Transverse colon (tissue), 4 donors: ENCODE measurements around the gene CEBPE. TPM values are rescaled to one million over a fixed set of nuclear protein-coding genes. Genes with fewer than 3 reads are reported as not detected.

Experiments used
- DNase-seq: peaks from one replicate; pipeline ENCODE4 v3.0.0-alpha.2; 2019
- H3K27ac ChIP-seq, 4 donors: fragments of 200-600 bp; sonication (generic); 2 replicates each; pipeline ENCODE4 v1.5.1; 2016 to 2018; ENCODE audit warnings: inconsistent platforms in 4 of 4
- H3K27me3 ChIP-seq: fragments of 200-600 bp; sonication (generic); 2 replicates; pipeline ENCODE4 v1.5.1; 2017; ENCODE audit warnings: inconsistent platforms
- H3K36me3 ChIP-seq, 4 donors: fragments of 200-600 bp; sonication (generic); 2 replicates each; pipeline ENCODE4 v1.5.1; 2017 to 2019; ENCODE audit warnings: inconsistent platforms in 4 of 4
- H3K4me1 ChIP-seq, 4 donors: fragments of 200-600 bp; sonication (generic); 2 replicates each; pipeline ENCODE4 v1.5.1; 2017 to 2020; ENCODE audit warnings: inconsistent platforms in 4 of 4
- H3K4me3 ChIP-seq, 4 donors: fragments of 200-600 bp; sonication (generic); 1 replicate in 1 of 4; 2 replicates in 3 of 4; pipeline versions ENCODE4 v1.5.1 to v1.6.1; 2017 to 2019; ENCODE audit warnings: inconsistent platforms in 4 of 4
- H3K9me3 ChIP-seq, 2 donors: fragments of 200-600 bp; sonication (generic); 2 replicates each; pipeline ENCODE4 v1.5.1; 2017 to 2019; ENCODE audit warnings: inconsistent platforms in 2 of 2
- CTCF ChIP-seq, 5 experiments: fragments of 200-600 bp in 3 of 5; fragments of 450-650 bp in 2 of 5; sonication (generic) in 3 of 5; IDR thresholded peaks; 1 replicate in 2 of 5; 2 replicates in 3 of 5; pipeline ENCODE4 v1.5.1; 2016 to 2017; ENCODE audit warnings: antibody characterized with exemption in 5 of 5, inconsistent platforms in 3 of 5, mild to moderate bottlenecking in 2 of 5, moderate library complexity in 1 of 5
- EP300 ChIP-seq: sonication (generic); formaldehyde crosslinking; IDR thresholded peaks from one replicate; pipeline ENCODE4 v1.6.1; 2017; ENCODE audit warnings: antibody characterized with exemption, low read depth
- POLR2A ChIP-seq: fragments of 450-650 bp; IDR thresholded peaks from one replicate; pipeline ENCODE4 v1.6.1; 2016; ENCODE audit warnings: antibody characterized with exemption, mild to moderate bottlenecking, moderate library complexity
- POLR2AphosphoS5 ChIP-seq, 3 donors: sonication (generic); formaldehyde crosslinking; IDR thresholded peaks; one replicate each; pipeline ENCODE4 v1.6.1; 2016; ENCODE audit warnings: antibody characterized with exemption in 3 of 3
- WGBS, 2 donors: methylation state at CpG; one replicate each; pipeline ENCODE4 v1.1.5; 2018; ENCODE audit warnings: low coverage in 1 of 2; 5-methylcytosine and 5-hydroxymethylcytosine counted together
- in situ Hi-C, 4 donors: fragments of 200-750 bp; cut with MboI; loops; one replicate each; pipeline versions ENCODE4 v1.15.0 to v1.15.1; 2017; ENCODE audit warnings: low sequenced_read_pairs in 3 of 4, low pct_ligation_motif_present in 1 of 4, low pct_unique_long_range_greater_than_20kb in 1 of 4
- intact Hi-C: fragments of 100-400 bp; cut with DNase I; formaldehyde crosslinking; loops from one replicate; pipeline ENCODE4 v1.15.1; 2023; ENCODE audit warnings: low total_unique reads
- total RNA-seq, 4 donors: library from RNA; depleted of rRNA; stranded (reverse); fragments of >200 nt; gene quantifications; one replicate each; pipeline ENCODE4 v1.1.0, GENCODE V29; 2016

CEBPE gene
- total RNA-seq, 4 donors from 2014 or later: not detected

- peaks cover 0 to 5% (median 0%) of the 10 kb centered on the region in 4 donors for H3K4me1 ChIP-seq
- in situ Hi-C loops: loop anchor here in 3 of 4 donors (25.0 kb wide), 1 partner anchor 172 kb away; the partner anchor contains the start of gene HOMEZ (in 3 of the 3)
- H3K27me3 ChIP-seq: peaks cover 29% of the 10 kb centered on the region
- 62% methylated on average over 10 of the region's 10 CpGs; no CpG with 5 or more reads in 1 of the 2 donors for WGBS, 2 donors
- TF ChIP-seq EP300 (no peak), POLR2AphosphoS5 (IDR thresholded peaks at IDR 0.05) (no peak), CTCF (IDR thresholded peaks at IDR 0.05) (no peak), POLR2A (no peak)
- no peak overlapping the region for H3K27ac ChIP-seq
- no peaks in the 10 kb centered on the region for H3K9me3 ChIP-seq
- no peak for DNase-seq
- no peak overlapping the region for H3K4me3 ChIP-seq
- no peaks in the 10 kb centered on the region for H3K36me3 ChIP-seq
- intact Hi-C loops: no loop called here
Measured at GRCh38 chr14:23115039-23115731, 3.9 kb downstream of the CEBPE start.

- DNase-seq: no peak
- TF ChIP-seq POLR2A (no peak), EP300 (no peak), CTCF (IDR thresholded peaks at IDR 0.05) (no peak), POLR2AphosphoS5 (IDR thresholded peaks at IDR 0.05) (no peak)
- peaks cover 0 to 2% (median 0%) of the 10 kb centered on the region in 4 donors for H3K4me1 ChIP-seq
- H3K36me3 ChIP-seq: no peaks in the 10 kb centered on the region
- intact Hi-C loops: no loop called here
- no peaks in the 10 kb centered on the region for H3K9me3 ChIP-seq
- H3K27me3 ChIP-seq: peaks cover 29% of the 10 kb centered on the region
- no peak overlapping the region for H3K4me3 ChIP-seq
- WGBS, 2 donors: 40 to 77% methylated on average over 1 to 4 of the region's 4 CpGs
- in situ Hi-C loops: loop anchor here in 3 of 4 donors (25.0 kb wide), 1 partner anchor 173 kb away; the partner anchor contains the start of gene HOMEZ (in 3 of the 3)
- H3K27ac ChIP-seq: no peak overlapping the region
Measured at GRCh38 chr14:23114669-23115038, 4.4 kb downstream of the CEBPE start.

GRCh38 chr14:23114120-23114458, 5.0 kb downstream of the CEBPE start:
- in situ Hi-C loops (loop anchor here in 3 of 4 donors (25.0 kb wide), 1 partner anchor 173 kb away; the partner anchor contains the start of gene HOMEZ (in 3 of the 3)), intact Hi-C loops (no loop called here)
- Histone ChIP-seq H3K27me3 (peaks cover 29% of the 10 kb centered on the region), H3K36me3 (no peaks in the 10 kb centered on the region), H3K9me3 (no peaks in the 10 kb centered on the region), H3K4me3 (no peak overlapping the region), H3K4me1 (no peaks in the 10 kb centered on the region), H3K27ac (no peak overlapping the region)
- DNase-seq: no peak
- 82% methylated on average over 5 of the region's 5 CpGs; no CpG with 5 or more reads in 1 of the 2 donors for WGBS, 2 donors
- TF ChIP-seq EP300 (no peak), CTCF (IDR thresholded peaks at IDR 0.05) (no peak), POLR2A (no peak), POLR2AphosphoS5 (IDR thresholded peaks at IDR 0.05) (no peak)

GRCh38 chr14:23113431-23114119, 5.5 kb downstream of the CEBPE start:
- 68% methylated on average over 7 of the region's 10 CpGs; no CpG with 5 or more reads in 1 of the 2 donors for WGBS, 2 donors

More at GRCh38 chr14:23113431-23114119, 5.5 kb downstream of the CEBPE start:
- intact Hi-C loops: no loop called here
- in situ Hi-C loops: loop anchor here in 3 of 4 donors (25.0 kb wide), 1 partner anchor 174 kb away; the partner anchor contains the start of gene HOMEZ (in 3 of the 3)
- Histone ChIP-seq H3K27ac (no peak overlapping the region), H3K4me3 (no peak overlapping the region), H3K9me3 (no peaks in the 10 kb centered on the region), H3K36me3 (no peaks in the 10 kb centered on the region), H3K4me1 (no peaks in the 10 kb centered on the region), H3K27me3 (peaks cover 29% of the 10 kb centered on the region)
- TF ChIP-seq POLR2A (no peak), POLR2AphosphoS5 (IDR thresholded peaks at IDR 0.05) (no peak), CTCF (IDR thresholded peaks at IDR 0.05) (no peak), EP300 (no peak)
- DNase-seq: no peak
